Measurements from ENCODE around the gene ATG16L2. TPM values are rescaled to one million over a fixed set of nuclear protein-coding genes. Genes with fewer than 3 reads are reported as not detected.
"Not testable (repeated sequence)": the region's sequence is repeated elsewhere in the genome, so short reads cannot be mapped to it uniquely, and the experiment has no call there.

Gene ATG16L2
- total and polyA plus RNA-seq, 8 donors: 41.5 to 87.3 (median 50.3) TPM

DNA sequence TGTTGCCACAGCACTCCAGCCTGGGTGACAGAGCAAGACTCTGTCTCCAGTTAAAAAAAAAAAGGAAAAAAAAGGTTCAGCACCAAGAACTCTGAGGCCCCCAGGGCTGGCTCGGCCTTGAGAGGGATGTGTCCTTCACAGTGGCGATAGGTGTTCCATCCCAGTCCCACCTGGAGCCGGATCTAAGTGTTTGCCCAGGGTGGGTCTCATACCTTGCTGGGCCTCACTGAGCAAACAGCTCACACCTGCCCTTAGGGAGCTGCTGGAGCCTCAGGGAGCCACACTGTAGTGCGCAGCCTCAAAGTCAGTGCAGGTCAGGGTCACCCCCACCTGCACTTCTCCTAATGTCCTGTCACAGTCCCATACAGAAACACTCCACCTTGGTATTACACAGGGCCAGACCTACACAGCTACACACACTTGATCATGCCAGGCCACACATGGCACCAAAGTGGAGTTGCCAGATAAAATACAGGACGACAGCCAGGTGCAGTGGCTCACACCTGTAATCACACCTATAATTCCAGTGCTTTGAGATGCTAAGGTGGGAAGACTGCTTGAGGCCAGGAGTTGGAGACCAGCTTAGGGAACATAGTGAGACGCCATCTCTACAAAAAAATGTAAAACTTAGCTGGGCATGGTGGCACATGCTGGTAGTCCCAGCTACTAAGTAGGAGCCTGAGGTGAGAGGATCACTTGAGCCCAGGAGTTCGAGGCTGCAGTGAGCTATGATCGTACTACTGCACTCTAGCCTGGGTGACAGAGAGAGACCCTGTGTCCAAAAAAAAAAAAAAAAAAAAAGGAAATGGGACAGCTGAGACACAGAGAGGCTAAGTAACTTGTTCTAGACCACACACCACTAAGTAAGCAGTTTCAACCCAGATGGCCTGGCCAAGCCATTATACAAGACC, 27.7 kb upstream of the ATG16L2 start:
- peak overlapping the region; percentile 39 to 72 for H3K27ac ChIP-seq
- H3K36me3 ChIP-seq: no peaks in the 10 kb centered on the region
- H3K9me3 ChIP-seq: no peaks in the 10 kb centered on the region
- TF ChIP-seq, protein P1, sequence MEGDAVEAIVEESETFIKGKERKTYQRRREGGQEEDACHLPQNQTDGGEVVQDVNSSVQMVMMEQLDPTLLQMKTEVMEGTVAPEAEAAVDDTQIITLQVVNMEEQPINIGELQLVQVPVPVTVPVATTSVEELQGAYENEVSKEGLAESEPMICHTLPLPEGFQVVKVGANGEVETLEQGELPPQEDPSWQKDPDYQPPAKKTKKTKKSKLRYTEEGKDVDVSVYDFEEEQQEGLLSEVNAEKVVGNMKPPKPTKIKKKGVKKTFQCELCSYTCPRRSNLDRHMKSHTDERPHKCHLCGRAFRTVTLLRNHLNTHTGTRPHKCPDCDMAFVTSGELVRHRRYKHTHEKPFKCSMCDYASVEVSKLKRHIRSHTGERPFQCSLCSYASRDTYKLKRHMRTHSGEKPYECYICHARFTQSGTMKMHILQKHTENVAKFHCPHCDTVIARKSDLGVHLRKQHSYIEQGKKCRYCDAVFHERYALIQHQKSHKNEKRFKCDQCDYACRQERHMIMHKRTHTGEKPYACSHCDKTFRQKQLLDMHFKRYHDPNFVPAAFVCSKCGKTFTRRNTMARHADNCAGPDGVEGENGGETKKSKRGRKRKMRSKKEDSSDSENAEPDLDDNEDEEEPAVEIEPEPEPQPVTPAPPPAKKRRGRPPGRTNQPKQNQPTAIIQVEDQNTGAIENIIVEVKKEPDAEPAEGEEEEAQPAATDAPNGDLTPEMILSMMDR (IDR thresholded peaks at IDR 0.05): no peak
- DNase-seq: peak in 2 of 4 donors; percentile 71 to 86
- intact Hi-C loops (cut with DNase I): no loop called here
- H3K4me1 ChIP-seq: peaks cover 17 to 49% of the 10 kb centered on the region in 2 donors
- ATAC-seq: peak; percentile 77
- H3K4me3 ChIP-seq: no peak overlapping the region
- no peaks in the 10 kb centered on the region for H3K27me3 ChIP-seq

- peak; percentile 2 for ATAC-seq
- peaks cover 12 to 43% of the 10 kb centered on the region in 2 donors for H3K4me1 ChIP-seq
- no peak overlapping the region for H3K4me3 ChIP-seq
- DNase-seq: peak in 1 of 4 donors; percentile 46
- no peaks in the 10 kb centered on the region for H3K9me3 ChIP-seq
- H3K36me3 ChIP-seq: no peaks in the 10 kb centered on the region
- TF ChIP-seq, protein P1 (IDR thresholded peaks at IDR 0.05): peak in 1 of 2 donors; percentile 31
- intact Hi-C loops (cut with DNase I): no loop called here
- H3K27ac ChIP-seq: peak overlapping the region in 1 of 2 donors; percentile 72
- H3K27me3 ChIP-seq: no peaks in the 10 kb centered on the region
Observed at GRCh38 chr11:72787216-72788104, 26.8 kb upstream of the ATG16L2 start.

DNA sequence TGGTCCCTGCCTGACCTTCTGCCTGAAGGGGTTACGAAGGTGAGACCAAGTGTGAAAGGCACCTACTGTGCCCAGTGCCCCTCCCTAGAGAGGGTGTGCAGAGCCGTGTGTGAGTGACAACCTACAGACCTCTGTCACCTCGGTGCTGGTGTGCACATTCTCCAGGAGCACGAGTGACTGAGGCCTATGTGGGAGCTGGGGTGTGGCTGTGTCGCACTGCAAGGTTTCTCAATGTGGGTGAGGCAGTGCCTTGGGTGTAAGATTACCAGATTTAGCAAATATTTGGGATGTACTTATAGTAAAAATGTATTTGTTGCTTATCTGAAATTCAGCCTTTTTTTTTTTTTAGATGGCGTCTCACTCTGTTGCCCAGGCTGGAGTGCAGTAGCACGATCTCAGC, 26.0 kb upstream of the ATG16L2 start:
- Histone ChIP-seq H3K36me3 (no peaks in the 10 kb centered on the region), H3K27me3 (no peaks in the 10 kb centered on the region), H3K4me1 (peaks cover 12 to 48% of the 10 kb centered on the region in 2 donors), H3K4me3 (no peak overlapping the region), H3K27ac (peak overlapping the region in 1 of 2 donors; percentile 72), H3K9me3 (no peaks in the 10 kb centered on the region)
- intact Hi-C loops (cut with DNase I): no loop called here
- ATAC-seq (peak; percentile 6), DNase-seq (no peak)
- TF ChIP-seq, protein P1 (IDR thresholded peaks at IDR 0.05): no peak

- Histone ChIP-seq H3K4me3 (no peak overlapping the region), H3K36me3 (no peaks in the 10 kb centered on the region), H3K9me3 (no peaks in the 10 kb centered on the region), H3K27ac (peak overlapping the region in 1 of 2 donors; percentile 5), H3K4me1 (peaks cover 12 to 59% of the 10 kb centered on the region in 2 donors), H3K27me3 (no peaks in the 10 kb centered on the region)
- no peak for ATAC-seq
- TF ChIP-seq, protein P1 (IDR thresholded peaks at IDR 0.05): no peak
- no peak for DNase-seq
- intact Hi-C loops (cut with DNase I): loop anchor here in 1 of 2 donors (5.0 kb wide), 1 partner anchor 62 kb away; no protein-coding TSS in a partner anchor
Observed at GRCh38 chr11:72789493-72790131, 24.6 kb upstream of the ATG16L2 start.

DNA sequence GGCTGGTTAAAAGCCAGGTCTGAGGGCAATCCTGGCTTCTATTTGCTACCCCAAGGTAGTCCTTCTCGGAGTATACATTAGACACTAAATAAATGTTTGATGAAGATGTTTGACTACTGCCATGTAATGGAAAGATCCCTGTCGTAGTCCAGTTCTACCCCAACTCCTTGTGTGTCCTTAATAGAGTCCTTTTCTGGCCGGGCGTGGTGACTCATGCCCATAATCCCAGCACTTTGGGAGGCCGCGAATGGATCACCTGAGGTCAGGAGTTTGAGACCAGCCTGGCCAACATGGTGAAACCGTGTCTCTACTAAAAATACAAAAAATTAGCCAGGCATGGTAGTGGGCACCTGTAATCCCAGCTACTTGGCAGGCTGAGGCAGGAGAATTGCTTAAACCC, 23.0 kb upstream of the ATG16L2 start:
- peaks cover 11 to 65% of the 10 kb centered on the region in 2 donors for H3K4me1 ChIP-seq
- H3K27me3 ChIP-seq, H3K4me3 ChIP-seq, ATAC-seq, H3K27ac ChIP-seq, H3K9me3 ChIP-seq, H3K36me3 ChIP-seq: not testable (repeated sequence)
- peak in 1 of 4 donors; percentile 4 for DNase-seq
- intact Hi-C loops (cut with DNase I): loop anchor here in 1 of 2 donors (5.0 kb wide), 1 partner anchor 64 kb away; no protein-coding TSS in a partner anchor

All from left lung (tissue), 10 donors.